ENCODE results near the gene ELAVL2. TPM values are rescaled to one million over a fixed set of nuclear protein-coding genes. Genes with fewer than 3 reads are reported as not detected.

ELAVL2 gene
- total RNA-seq, 4 donors from 2014 or later: not detected

- Histone ChIP-seq H3K9me3 (no peaks in the 10 kb centered on the region), H3K36me3 (no peaks in the 10 kb centered on the region), H3K27me3 (no peaks in the 10 kb centered on the region), H3K27ac (no peak overlapping the region), H3K4me1 (no peaks in the 10 kb centered on the region), H3K4me3 (no peak overlapping the region)
- no peak for TF ChIP-seq POLR2A (IDR thresholded peaks at IDR 0.05)
- no peak for TF ChIP-seq CTCF (IDR thresholded peaks at IDR 0.05)
- no peak for DNase-seq
These were observed 143.1 kb downstream of the ELAVL2 start for GRCh38 chr9:23682891-23683431.

DNA sequence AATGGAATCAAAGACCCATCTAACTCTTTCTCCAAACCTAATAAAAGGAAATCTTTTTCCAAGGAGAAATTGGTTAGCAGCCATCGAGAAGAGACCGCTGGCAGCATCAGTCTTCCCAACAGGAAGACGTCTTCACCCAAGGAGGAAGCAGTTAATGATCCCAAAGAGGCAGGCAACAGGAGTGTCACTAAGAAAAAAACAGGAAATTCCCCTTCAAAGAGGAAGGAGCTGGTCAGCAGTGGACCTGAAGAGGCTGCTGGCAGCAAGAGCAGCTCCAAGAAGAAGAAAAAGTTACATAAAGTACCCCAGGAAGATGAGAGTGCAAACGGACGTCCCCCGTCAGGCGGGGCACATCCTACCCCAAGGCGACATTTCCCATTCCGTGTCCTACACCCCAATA, 143.7 kb downstream of the ELAVL2 start:
- TF ChIP-seq CTCF (IDR thresholded peaks at IDR 0.05) (no peak), POLR2A (IDR thresholded peaks at IDR 0.05) (no peak)
- Histone ChIP-seq H3K4me3 (no peak overlapping the region), H3K27me3 (no peaks in the 10 kb centered on the region), H3K36me3 (no peaks in the 10 kb centered on the region), H3K27ac (no peak overlapping the region), H3K4me1 (no peaks in the 10 kb centered on the region), H3K9me3 (no peaks in the 10 kb centered on the region)
- DNase-seq: no peak

- no peaks in the 10 kb centered on the region for H3K9me3 ChIP-seq
- no peak for DNase-seq
- TF ChIP-seq POLR2A (IDR thresholded peaks at IDR 0.05): no peak
- no peak for TF ChIP-seq CTCF (IDR thresholded peaks at IDR 0.05)
- H3K36me3 ChIP-seq: no peaks in the 10 kb centered on the region
- no peak overlapping the region for H3K27ac ChIP-seq
- H3K4me1 ChIP-seq: no peaks in the 10 kb centered on the region
- H3K4me3 ChIP-seq: no peak overlapping the region
- no peaks in the 10 kb centered on the region for H3K27me3 ChIP-seq
These were observed 148.6 kb downstream of the ELAVL2 start for GRCh38 chr9:23677446-23677845.

DNA sequence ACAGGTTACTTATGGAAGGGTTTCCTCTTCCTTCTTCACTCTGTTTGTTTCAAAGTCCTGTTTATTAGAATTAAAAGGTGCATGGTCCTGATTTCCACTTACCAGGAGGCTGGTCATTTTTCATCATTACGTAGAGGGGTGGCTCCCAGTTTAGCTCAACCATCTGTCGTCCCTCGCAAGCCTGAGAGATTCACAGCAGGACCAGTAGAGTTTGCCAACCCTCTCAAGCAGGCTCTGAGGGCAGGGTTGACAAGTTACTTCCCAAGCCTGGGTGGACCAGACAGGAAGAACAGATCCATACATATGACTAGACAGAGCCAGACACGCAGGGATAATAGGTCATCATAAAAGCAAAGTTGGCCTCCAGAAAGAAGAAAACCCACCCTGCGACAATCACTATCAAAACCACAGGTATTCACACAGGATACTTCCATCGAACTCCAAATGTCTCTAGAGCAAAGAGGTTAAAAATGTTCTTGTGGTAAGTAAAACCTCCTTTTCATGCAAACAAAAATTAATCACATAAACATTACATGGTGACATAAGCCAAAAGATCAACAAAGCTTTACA, 151.9 kb downstream of the ELAVL2 start:
- Histone ChIP-seq H3K4me3 (no peak overlapping the region), H3K27me3 (no peaks in the 10 kb centered on the region), H3K27ac (no peak overlapping the region), H3K9me3 (no peaks in the 10 kb centered on the region), H3K4me1 (no peaks in the 10 kb centered on the region), H3K36me3 (no peaks in the 10 kb centered on the region)
- TF ChIP-seq POLR2A (IDR thresholded peaks at IDR 0.05) (no peak), CTCF (IDR thresholded peaks at IDR 0.05) (no peak)
- DNase-seq: no peak

- Histone ChIP-seq H3K4me3 (no peak overlapping the region), H3K36me3 (no peaks in the 10 kb centered on the region), H3K27me3 (no peaks in the 10 kb centered on the region), H3K4me1 (no peaks in the 10 kb centered on the region), H3K27ac (no peak overlapping the region), H3K9me3 (no peaks in the 10 kb centered on the region)
- TF ChIP-seq CTCF (IDR thresholded peaks at IDR 0.05) (no peak), POLR2A (IDR thresholded peaks at IDR 0.05) (no peak)
- DNase-seq: no peak
These were observed 153.9 kb downstream of the ELAVL2 start for GRCh38 chr9:23672151-23672550.

DNA sequence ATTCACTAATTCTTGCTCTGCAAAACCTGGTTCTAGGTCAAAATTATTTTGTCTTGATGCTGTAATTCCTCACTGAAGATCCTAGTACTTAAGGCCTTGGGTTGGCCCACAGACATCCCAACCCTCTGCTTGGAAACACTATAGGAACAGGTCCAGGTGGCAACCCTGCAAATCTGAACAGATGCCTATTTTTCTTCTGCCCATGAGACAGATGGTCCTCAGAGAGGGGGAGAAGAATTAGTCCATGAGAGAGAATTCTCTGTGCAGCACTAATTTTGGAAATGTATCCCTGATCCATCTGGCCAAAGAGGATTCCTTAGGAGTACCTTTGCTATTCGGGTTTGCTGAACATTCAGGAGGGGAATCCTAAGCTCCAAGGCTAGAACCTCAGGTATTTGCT, 156.3 kb downstream of the ELAVL2 start:
- DNase-seq: no peak
- TF ChIP-seq POLR2A (IDR thresholded peaks at IDR 0.05): no peak
- no peak for TF ChIP-seq CTCF (IDR thresholded peaks at IDR 0.05)
- no peak overlapping the region for H3K4me3 ChIP-seq
- no peaks in the 10 kb centered on the region for H3K9me3 ChIP-seq
- no peaks in the 10 kb centered on the region for H3K4me1 ChIP-seq
- no peak overlapping the region for H3K27ac ChIP-seq
- no peaks in the 10 kb centered on the region for H3K36me3 ChIP-seq
- no peaks in the 10 kb centered on the region for H3K27me3 ChIP-seq

All from Peyer's patch (tissue), 4 donors.